22Rv1 (cell line): ENCODE measurements around the gene ZSCAN25.

Experiments
- CTCF ChIP-seq: fragments of 450-650 bp; IDR thresholded peaks from 2 replicates; pipeline ENCODE4 v1.5.1; 2017; ENCODE audit warnings: mild to moderate bottlenecking
- ZFX ChIP-seq: fragments of 450-650 bp; IDR thresholded peaks from 2 replicates; pipeline ENCODE4 v1.6.1; 2017; ENCODE audit warnings: antibody characterized with exemption, borderline replicate concordance

GRCh38 chr7:99599836-99600235 lies 16.9 kb upstream of the ZSCAN25 start:
- no peak for TF ChIP-seq CTCF
- no peak for TF ChIP-seq ZFX
